ENCODE measurements around the gene ADD3.

DNA sequence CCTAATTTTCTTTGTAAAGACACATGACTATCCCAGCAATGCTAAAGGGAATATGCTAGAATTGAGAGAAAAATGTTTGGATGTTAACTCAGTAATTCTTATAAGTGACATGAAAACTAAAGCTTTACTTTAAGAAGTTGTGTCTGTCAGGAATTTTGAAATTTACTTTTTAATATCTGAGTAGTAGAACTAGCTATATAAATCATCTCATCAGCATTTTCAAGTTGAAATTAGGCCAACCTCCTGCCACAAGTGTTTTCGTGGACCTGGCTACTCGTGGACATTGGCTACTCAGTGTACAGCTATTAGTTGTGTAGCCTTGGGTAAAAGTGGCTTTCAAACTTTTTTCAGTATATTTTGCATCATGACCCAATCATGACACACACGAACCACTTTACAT lies 70.5 kb downstream of the ADD3 start:
- TF ChIP-seq CTCF (IDR thresholded peaks at IDR 0.05) (no peak), POLR2A (IDR thresholded peaks at IDR 0.05) (no peak)

Data from body of pancreas (tissue), 4 donors.